Stimulated activated CD8-positive, alpha-beta memory T cell treated with anti-CD3 and anti-CD28 coated beads, Interleukin-12 subunit alpha, Interleukin-12 subunit beta, amount 100 ng/mL, for 1 hour (primary cell): ENCODE data around the gene TFCP2.
"Not testable (repeated sequence)": the region's sequence is repeated elsewhere in the genome, so short reads cannot be mapped to it uniquely, and the experiment has no call there.

ENCODE experiments used
- DNase-seq: peaks from one replicate; pipeline ENCODE4 v3.0.0-alpha.2; 2020; ENCODE audit warnings: low read depth

TFCP2 gene, protein sequence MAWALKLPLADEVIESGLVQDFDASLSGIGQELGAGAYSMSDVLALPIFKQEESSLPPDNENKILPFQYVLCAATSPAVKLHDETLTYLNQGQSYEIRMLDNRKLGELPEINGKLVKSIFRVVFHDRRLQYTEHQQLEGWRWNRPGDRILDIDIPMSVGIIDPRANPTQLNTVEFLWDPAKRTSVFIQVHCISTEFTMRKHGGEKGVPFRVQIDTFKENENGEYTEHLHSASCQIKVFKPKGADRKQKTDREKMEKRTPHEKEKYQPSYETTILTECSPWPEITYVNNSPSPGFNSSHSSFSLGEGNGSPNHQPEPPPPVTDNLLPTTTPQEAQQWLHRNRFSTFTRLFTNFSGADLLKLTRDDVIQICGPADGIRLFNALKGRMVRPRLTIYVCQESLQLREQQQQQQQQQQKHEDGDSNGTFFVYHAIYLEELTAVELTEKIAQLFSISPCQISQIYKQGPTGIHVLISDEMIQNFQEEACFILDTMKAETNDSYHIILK

DNA sequence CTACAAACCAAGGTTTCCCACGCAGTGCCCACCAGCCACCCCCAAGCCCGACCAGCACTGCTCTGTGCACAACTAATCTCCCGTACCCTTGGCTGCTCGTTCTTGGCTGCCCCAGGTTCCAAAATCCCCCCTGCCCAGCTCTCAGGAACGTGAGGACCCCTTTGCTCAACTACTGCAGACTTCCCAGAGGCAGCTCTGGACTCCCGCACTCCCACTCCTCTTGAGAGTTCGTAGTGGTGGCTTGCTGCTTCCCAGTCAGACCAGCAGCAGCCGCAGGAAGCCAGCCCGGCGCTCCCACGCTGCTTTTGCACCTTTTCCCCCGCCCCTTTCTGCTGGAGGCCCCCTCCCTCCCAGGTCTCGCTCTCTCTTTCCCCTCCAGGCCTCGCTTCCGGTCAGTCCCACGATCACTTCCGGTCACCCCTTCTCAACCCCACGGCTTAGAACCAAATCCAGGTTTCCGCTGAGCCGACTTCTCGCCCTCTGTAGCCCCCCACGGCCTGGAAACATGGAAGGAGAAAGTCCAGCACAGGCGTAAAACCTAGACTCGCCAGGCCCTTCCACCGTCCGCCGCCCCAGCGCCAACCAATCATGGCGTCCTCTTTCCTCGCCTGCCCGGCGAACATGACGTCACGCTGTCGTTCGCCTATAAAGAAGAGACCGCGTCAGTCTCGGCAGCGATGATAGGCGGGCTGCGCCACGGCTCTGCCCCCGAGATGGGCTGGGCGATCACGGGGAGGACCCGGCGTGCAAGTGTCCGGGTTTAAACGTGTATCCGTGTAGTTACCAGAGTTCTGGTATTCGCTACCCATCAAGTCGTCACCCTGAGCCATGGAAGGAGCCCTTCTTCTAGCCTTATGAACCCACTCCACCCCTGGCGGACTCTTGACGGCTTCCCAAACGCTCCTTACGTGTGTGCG lies at the start of gene TFCP2:
TFCP2 (minus strand) TSS at position 621 of the 917 bp plus-strand sequence. CDS start 713 bp downstream, outside the sequence.
- DNase-seq = peak; percentile 87

DNA sequence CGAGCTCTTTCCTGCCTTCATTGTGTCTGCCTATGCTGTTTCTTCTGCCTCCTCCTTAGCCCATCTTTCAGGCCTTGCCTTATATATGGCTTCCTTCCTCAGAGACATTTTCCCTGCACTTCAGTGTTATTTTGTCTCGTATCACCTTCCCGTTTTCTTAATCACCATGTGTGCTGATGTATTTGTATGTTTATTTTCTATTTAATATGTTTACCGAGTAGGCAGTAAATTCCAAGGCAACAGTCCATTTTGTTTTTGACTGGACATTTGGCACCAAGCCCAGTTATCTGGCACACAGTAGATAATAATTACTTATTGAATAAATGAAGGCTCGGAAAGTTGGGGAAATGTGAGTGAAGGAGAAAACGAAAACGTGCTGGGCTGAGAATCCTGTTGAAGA lies 49.5 kb upstream of the TFCP2 start:
- no peak for DNase-seq

DNA sequence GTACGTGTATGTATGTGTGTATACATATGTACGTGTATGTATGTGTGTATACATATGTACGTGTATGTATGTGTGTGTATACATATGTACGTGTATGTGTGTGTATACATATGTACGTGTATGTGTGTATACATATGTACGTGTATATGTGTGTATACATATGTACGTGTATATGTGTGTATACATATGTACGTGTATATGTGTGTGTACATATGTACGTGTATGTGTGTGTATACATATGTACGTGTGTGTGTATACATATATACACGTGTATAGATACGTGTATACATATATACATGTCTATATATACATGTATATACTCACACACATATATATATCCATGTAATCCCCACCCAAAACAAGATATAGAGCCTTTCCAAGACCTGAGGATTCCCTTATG lies 46.9 kb upstream of the TFCP2 start:
- DNase-seq = not testable (repeated sequence)

DNA sequence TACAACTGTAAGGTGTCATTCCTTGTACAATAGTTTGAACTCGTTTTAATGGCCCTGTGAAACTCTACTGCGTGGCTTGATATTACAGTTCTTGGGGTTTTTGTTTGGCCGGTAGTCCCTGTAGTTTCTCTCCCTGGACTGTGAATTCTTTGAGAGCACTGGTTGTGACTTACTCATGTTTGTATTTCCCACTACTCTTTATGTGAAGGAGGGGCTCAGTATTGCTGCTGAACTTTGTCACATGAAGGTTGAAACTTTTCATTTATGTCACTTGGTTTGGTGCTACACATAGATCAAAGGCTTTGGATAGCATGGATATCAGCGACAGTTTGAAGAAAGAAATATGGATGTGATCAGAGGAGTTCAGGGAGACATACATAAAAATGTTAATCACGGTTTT lies 46.4 kb upstream of the TFCP2 start:
- no peak for DNase-seq

DNA sequence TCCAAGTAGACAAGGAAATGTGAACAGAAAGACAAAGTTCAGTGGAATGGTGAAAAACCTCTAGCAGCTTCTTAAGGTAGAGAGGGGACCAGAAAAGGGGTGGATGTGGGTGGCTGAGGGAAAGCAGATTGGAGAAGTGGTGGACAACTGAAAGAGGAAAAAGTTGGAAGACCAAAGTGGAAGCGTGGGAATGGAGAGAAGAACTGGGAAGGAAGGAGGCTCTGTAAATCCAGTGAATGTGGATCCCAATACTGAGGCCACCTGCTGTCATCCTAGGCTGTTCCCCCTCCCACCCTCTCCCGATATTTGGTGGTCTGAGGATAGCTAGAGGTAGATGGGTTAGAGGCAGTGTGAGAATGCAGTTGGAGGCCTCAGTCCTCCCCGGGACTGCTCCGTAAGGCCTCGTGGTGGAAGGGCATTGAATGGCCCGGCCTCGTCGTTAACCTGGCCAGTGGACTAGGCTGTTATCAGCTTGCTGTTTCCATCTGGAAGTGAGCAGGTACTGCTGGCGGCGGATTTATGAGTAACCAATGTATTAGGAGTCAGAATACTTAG lies 45.7 kb upstream of the TFCP2 start:
- DNase-seq = no peak

DNA sequence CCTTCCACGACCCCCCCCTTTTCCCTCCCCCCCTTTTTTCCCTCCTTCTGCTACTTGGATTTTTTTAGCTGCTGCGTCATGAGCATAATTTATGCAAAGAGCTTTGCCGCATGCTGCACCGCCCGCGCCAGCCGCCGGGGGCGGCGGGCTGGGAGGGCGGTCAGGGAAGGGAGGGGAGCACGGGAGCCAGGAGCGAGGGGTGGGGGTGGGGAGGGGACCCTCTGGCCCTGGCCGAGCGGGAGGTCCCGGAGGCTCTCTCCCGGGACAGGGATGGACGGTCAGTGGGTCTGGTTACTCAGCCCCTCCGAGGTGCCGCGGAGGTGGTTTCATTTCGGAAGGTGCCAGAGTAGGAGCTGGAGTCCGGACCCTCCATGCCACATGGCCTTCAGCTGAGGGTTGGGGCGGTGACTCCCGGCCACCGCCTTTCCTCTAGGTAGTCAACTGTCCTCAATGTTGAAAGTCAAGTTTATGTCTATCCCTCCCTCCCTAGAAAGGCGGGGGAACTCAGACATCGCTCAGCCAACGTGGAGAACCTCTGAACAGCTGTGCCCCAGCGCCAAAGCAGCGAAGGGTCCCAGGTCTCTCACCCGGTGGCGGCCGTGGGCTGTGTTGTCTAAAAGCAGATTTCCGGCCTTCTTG lies 45.2 kb upstream of the TFCP2 start, which contains the start of gene POU6F1:
POU6F1 (minus strand) TSS at position 95 of the 639 bp plus-strand sequence. CDS start 11,226 bp downstream, outside the sequence.
- peak; percentile 26 for DNase-seq

DNA sequence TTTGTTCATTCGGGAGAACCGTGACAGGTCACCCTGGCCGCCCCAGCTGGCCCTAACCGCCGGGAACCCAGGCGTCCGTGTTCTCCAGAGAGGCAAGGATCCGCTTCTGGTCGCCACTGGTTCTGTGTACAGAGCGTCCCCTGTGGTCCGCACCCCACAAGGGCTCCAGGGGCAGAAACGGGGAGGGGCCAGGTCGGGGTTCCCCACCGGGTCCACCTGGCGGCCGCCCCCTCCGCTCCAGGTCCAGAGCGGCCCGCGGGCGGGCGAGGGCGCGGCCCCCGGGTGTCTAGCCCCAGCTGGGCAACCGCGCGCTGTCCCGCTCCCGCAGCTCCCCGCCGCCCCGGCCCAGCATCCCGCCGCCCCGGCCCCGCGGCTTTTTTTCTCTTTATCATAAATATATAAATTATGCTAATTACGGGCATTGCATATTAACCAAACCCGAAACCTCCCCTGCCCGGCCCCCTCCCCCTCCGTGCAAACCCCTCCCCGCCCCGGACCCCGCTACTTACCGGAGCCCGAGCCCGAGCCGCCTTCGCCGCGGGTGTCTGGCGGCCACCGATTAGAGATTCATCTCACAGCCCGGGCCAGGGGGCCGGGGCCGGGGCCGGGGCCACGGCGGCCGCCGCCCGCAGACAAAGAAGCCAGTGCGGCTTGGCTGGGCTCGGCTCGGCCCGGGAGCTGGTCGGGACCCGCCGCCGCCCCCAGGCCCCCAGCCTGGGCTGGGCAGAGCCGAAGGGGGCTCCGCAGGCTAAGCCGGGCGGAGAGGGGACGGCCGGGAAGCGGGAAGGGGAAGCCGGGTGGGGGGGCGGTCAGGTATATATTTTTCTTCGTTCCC lies 44.4 kb upstream of the TFCP2 start:
- peak; percentile 23 for DNase-seq

DNA sequence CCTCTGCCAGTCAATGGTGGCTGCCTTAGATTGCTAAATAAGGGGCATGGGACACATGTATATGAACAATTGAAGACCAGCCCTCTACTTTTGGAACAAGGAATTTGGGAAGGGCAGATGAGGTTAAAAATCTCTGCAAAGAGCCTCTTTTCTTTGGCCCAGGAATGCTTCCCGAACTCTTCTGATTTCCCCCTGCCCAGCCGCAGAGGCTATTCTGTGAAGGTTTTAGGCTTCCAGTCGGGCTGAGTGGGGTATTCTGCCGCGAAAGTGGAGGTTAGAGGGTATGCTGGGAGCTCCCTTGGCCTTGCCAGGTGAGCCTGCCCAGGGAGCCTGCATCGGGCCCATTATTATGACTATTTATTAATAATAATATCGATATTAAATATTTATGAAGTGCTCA lies 43.7 kb upstream of the TFCP2 start:
- DNase-seq = no peak

DNA sequence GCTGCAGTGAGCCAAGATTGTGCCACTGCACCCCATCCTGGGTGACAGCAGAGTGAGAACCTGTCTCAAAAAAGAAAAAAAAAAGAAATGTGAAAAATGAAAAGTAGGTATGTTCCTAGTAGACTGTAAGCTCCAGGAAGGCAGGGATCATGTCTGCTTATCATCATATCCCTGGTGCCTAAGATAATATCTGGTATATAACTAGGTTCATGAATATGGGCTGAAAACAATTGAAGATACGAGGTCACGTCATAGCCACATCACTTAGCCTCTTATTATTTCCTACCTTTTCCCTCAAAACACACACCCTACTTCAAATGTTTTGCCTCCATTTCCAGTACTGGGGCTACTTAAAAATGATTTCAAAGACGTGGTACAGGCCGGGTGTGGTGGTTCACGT lies 42.0 kb upstream of the TFCP2 start:
- DNase-seq = no peak

DNA sequence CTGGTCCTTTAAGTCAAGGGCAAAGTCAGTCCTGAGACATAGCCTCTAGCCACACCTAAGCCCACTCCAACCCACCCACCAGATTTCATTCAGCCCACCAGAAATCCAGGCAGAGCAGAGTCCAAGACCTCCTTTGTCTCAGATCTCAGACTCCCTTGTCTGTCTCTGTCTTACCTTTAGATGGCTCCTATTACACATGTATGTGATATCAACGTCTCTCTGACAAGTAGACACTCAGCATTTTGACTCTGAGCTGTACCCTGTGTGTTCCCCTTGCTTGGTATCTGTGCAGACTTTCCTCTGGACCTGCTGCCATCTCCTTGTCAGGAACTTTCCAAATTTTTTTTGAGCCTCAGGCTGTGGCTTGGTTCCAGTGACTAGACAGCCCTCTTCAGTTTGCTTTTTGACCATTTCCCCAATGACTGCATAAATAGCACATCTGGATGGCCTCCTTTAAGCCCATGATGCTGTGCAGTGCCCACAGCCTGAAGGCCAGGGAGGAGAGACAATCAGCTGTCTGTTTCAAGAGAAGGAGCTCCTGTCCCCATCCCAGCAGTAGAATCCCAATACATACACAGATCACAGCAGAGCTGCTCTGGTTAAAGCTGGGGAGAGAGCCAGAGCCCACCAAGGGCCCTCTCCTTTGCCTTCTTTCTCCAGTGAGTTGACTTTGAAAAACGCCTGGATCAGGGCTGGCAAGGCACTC lies 37.9 kb upstream of the TFCP2 start:
- DNase-seq = no peak

DNA sequence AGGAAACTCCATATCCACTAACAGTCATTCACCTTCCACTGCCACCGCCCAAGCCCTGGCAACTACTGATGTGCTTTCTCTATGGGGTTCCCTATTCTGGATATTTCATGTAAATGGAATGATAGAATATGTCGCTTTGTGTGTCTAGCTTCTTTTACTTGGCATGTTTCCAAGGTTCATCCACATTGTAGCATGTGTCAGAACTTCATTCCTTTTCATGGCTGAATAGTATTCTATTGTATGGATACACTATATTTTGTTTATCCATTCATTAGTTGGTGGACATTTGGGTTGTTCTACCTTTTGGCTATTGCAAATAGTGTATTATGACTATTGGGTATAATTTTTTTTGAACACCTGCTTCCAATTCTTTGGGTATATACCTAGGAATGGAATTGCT lies 36.3 kb upstream of the TFCP2 start:
- DNase-seq = no peak

DNA sequence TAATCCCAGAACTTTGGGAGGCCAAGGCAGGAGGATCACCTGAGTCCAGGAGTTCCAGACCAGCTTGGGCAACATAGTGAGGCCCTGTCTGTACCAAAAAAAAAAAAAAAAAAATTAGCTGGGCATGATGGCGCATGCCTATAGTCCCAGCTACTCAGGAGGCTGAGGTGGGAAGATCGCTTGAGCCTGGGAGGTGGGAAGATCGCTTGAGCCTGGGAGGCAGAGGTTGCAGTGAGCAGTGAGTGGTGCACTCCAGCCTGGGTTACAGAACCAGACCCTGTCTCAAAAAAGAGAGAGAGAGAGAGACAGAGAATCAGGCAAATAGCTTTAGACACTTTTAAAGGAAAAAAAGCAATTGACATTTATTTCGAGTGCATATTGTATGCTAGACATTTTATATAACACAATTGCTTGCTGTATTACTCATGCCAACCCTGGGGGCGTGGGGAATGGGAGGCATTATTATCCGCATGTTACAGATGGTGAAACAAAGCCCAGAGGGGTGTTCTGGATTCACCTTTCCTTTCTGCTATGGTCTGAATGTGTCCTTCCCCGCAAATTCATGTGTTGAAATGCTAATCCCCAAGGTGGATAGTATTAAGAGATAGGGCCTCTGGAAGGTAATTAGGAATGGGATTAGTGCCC lies 35.2 kb upstream of the TFCP2 start:
- DNase-seq = no peak

DNA sequence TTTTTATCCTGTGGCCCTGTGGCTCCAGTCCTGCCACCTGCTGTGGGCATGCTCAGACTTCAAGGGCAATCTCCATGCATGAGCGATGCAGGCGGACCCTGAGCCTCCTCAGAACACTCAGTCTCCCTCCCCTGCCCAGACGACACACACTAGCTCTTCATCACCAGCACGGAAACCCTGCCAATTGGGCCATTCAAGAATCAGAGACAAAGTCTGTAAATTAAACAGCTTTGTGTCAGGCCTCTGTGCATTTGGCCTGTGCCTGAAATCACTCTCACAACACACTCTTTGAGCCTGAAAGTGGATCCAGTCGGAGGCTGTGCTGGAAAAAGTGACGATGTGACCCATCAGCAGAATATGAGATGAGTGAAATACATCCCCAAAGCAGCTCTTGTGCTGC lies 32.4 kb upstream of the TFCP2 start:
- no peak for DNase-seq

DNA sequence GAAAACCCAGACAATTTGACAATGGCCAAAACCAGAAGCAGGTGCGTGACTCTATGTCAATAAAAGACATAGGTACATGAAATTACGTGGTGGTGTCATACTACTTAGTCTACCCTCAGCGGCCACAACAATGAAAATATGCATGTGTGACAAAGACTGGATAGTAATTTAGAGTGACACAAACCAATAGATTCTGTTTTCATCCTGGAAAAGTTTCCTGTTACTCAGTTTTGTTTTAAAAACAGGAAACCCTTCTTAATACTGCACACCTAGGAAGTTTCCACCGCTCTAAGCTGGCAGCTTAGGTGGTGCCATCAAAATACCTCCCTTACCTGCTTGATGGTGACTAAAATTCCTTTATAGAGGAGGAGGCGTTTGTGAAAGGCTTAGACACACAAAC lies 29.8 kb upstream of the TFCP2 start:
- DNase-seq = no peak

DNA sequence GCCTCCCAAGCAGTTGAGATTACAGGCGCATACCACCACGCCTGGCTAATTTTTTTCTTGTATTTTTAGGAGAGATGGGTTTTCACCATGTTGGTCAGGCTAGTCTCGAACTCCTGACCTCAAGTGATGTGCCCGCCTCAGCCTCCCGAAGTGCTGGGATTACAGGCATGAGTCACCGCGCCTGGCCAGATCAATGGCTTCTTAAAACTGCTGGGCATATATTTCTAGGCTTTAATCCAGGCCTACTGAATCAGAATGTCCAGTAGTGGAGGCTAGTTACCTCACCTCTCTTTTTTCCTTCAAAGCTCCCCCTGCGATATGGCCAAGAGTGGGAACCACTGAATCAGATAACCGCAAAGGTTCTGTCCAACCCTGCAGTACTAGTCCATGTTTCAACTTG lies 27.9 kb upstream of the TFCP2 start:
- no peak for DNase-seq

DNA sequence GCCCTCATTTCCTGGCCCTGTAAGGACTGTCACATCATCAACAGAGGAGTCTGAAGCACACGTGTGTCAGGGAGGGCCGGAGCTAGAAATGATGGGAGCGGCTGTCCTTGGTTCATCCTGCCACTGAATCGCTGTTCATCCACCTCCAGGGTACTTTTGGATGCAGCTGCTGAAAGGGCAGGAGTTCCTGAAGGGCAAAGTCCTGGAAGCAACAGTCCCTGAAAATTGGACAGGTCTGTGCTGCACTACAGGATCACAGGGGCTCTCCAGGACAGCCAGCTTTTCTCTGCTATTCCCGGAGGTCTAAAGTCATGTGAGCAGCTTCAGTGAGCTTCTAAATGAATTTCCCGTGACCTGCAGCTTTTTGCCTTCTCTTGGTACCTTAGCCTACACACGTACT lies 27.2 kb upstream of the TFCP2 start:
- DNase-seq = no peak

DNA sequence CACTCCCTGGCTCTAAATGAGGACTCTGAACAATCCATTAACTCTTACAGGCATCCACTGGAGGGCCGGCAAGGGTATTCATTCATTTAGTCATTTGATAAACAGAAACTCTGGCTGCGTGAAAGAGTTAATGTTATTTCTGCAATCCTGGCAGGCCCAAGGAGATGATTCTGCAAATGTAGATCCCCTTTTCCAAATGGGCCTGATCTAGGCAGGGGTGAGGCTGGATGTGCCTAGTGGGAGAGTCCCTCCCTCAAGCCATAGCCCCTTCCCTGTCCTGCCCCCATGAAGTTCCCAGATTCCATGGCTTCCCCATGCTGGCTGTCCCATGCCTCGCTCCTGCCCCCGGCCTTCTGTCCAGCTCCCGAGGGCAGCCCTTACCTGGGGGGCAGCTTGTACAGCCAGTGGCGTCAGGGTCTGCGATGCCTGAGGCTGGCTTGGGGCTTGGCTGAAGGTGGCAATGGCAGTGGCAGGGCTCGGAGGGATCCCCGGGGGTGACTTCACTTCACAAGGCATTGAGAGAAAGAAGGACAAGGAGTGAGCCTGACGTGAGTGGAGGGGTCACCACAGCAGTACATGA lies 26.5 kb upstream of the TFCP2 start:
- no peak for DNase-seq

DNA sequence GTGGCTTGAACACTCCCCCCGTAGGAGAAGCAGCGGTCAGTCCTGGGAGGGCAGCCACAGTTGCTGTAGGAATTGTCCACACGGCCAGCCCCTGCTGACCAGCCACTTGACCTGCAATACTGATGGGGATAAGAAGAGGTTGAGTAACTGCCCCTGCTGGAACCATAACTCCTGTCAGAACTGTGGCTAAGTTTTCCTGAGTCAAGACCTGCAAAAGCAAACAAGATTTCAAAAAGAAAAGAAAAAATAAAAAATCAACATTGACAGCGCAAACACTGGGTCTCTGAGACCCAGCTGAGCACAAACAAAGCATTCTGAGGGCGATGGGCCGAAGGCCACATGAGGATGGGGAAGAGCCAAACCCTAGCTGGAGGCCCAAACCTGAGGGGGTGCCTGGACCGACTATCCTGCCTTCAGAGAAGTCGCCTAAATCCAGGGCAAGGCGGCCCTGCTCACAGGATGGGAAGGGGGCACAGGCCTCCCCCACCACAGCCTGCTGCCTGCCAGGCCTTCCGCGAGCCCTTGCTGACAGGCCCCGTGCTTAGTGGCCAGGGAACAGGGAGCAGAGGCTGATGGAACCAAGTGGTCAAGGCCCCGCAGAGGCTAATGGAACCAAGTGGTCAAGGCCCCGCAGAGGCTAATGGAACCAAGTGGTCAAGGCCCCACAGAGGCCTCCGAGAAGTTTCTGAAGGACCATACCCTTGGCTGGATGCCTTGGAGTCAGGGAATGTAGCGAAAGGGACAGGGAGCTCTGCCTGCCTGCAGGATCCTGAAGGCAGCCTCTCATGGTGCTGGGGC lies 25.8 kb upstream of the TFCP2 start:
- DNase-seq = no peak
